ENCODE data around the gene PSD.
"Not testable (repeated sequence)": the region's sequence is repeated elsewhere in the genome, so short reads cannot be mapped to it uniquely, and the experiment has no call there.

PSD gene

GRCh38 chr10:102457591-102458150, 39.1 kb upstream of the PSD start:
- peaks cover 21% of the 10 kb centered on the region for H3K79me2 ChIP-seq (ENCODE audit: control insufficient read depth, low read length)
- TF ChIP-seq CTCF (IDR thresholded peaks at IDR 0.05; ENCODE audit: low read depth, low read length, poor library complexity, severe bottlenecking) (no peak), EZH2phosphoT487 (IDR thresholded peaks at IDR 0.05; ENCODE audit: borderline replicate concordance, low read length) (no peak)
- H3F3A ChIP-seq (ENCODE audit: control insufficient read depth, insufficient read depth): peaks cover 18% of the 10 kb centered on the region
- H4K20me1 ChIP-seq (ENCODE audit: control insufficient read depth, insufficient read depth, low read depth, low read length): 0 out of 2 replicates have a peak, but pooled peaks cover under 1% of the 10 kb centered on the region
- no peak overlapping the region for H3K4me2 ChIP-seq (ENCODE audit: low read length)
- peaks cover 25% of the 10 kb centered on the region for H3K4me1 ChIP-seq (ENCODE audit: control insufficient read depth, low read length)
- H3K4me3 ChIP-seq (ENCODE audit: low read length): no peak overlapping the region
- H3K36me3 ChIP-seq (ENCODE audit: control insufficient read depth, low read length): peaks cover 26% of the 10 kb centered on the region
- no peak overlapping the region for H3K27ac ChIP-seq (ENCODE audit: low read depth, low read length)
- H3K9me2 ChIP-seq (replicated peaks; ENCODE audit: control insufficient read depth, low read length): no peaks in the 10 kb centered on the region
- H3K9me3 ChIP-seq (ENCODE audit: control insufficient read depth, insufficient read depth, low read length): no peaks in the 10 kb centered on the region
- H3K27me3 ChIP-seq (ENCODE audit: control insufficient read depth, low read length): no peaks in the 10 kb centered on the region

GRCh38 chr10:102455893-102456471, 37.4 kb upstream of the PSD start:
- Histone ChIP-seq H3F3A (ENCODE audit: control insufficient read depth, insufficient read depth) (peaks cover 12% of the 10 kb centered on the region), H3K79me2 (ENCODE audit: control insufficient read depth, low read length) (peaks cover 22% of the 10 kb centered on the region), H3K4me2 (ENCODE audit: low read length) (no peak overlapping the region), H4K20me1 (ENCODE audit: control insufficient read depth, insufficient read depth, low read depth, low read length) (peaks cover 3% of the 10 kb centered on the region; the same call in 1 of the 2 replicates), H3K27ac (ENCODE audit: low read depth, low read length) (no peak overlapping the region), H3K27me3 (ENCODE audit: control insufficient read depth, low read length) (no peaks in the 10 kb centered on the region), H3K9me3 (ENCODE audit: control insufficient read depth, insufficient read depth, low read length) (no peaks in the 10 kb centered on the region), H3K4me3 (ENCODE audit: low read length) (no peak overlapping the region), H3K9me2 (replicated peaks; ENCODE audit: control insufficient read depth, low read length) (no peaks in the 10 kb centered on the region), H3K4me1 (ENCODE audit: control insufficient read depth, low read length) (peaks cover 24% of the 10 kb centered on the region), H3K36me3 (ENCODE audit: control insufficient read depth, low read length) (peaks cover 43% of the 10 kb centered on the region)
- no peak for TF ChIP-seq CTCF (IDR thresholded peaks at IDR 0.05; ENCODE audit: low read depth, low read length, poor library complexity, severe bottlenecking)
- TF ChIP-seq EZH2phosphoT487 (IDR thresholded peaks at IDR 0.05; ENCODE audit: borderline replicate concordance, low read length): no peak

GRCh38 chr10:102454662-102455487, 36.3 kb upstream of the PSD start:
- H3K27me3 ChIP-seq (ENCODE audit: control insufficient read depth, low read length); H3K9me3 ChIP-seq (ENCODE audit: control insufficient read depth, insufficient read depth, low read length); H3K9me2 ChIP-seq (replicated peaks; ENCODE audit: control insufficient read depth, low read length); H3K4me3 ChIP-seq (ENCODE audit: low read length); H4K20me1 ChIP-seq (ENCODE audit: control insufficient read depth, insufficient read depth, low read depth, low read length); H3K4me2 ChIP-seq (ENCODE audit: low read length); H3K27ac ChIP-seq (ENCODE audit: low read depth, low read length): not testable (repeated sequence)
- H3K79me2 ChIP-seq (ENCODE audit: control insufficient read depth, low read length): peaks cover 31% of the 10 kb centered on the region
- peaks cover 12% of the 10 kb centered on the region for H3F3A ChIP-seq (ENCODE audit: control insufficient read depth, insufficient read depth)
- peaks cover 16% of the 10 kb centered on the region for H3K4me1 ChIP-seq (ENCODE audit: control insufficient read depth, low read length)
- H3K36me3 ChIP-seq (ENCODE audit: control insufficient read depth, low read length): peaks cover 45% of the 10 kb centered on the region

- H3K4me2 ChIP-seq (ENCODE audit: low read length): no peak overlapping the region
- H3K27ac ChIP-seq (ENCODE audit: low read depth, low read length): no peak overlapping the region
- TF ChIP-seq EZH2phosphoT487 (IDR thresholded peaks at IDR 0.05; ENCODE audit: borderline replicate concordance, low read length) (no peak), CTCF (IDR thresholded peaks at IDR 0.05; ENCODE audit: low read depth, low read length, poor library complexity, severe bottlenecking) (no peak)
Observed at GRCh38 chr10:102453502-102453901, 34.9 kb upstream of the PSD start.

More at GRCh38 chr10:102453502-102453901, 34.9 kb upstream of the PSD start:
- H3K36me3 ChIP-seq (ENCODE audit: control insufficient read depth, low read length): peaks cover 45% of the 10 kb centered on the region
- peaks cover 12% of the 10 kb centered on the region for H3F3A ChIP-seq (ENCODE audit: control insufficient read depth, insufficient read depth)
- no peaks in the 10 kb centered on the region for H3K27me3 ChIP-seq (ENCODE audit: control insufficient read depth, low read length)
- H3K79me2 ChIP-seq (ENCODE audit: control insufficient read depth, low read length): peaks cover 32% of the 10 kb centered on the region
- no peaks in the 10 kb centered on the region for H3K9me2 ChIP-seq (replicated peaks; ENCODE audit: control insufficient read depth, low read length)
- H3K4me3 ChIP-seq (ENCODE audit: low read length): no peak overlapping the region
- no peaks in the 10 kb centered on the region for H3K9me3 ChIP-seq (ENCODE audit: control insufficient read depth, insufficient read depth, low read length)
- H3K4me1 ChIP-seq (ENCODE audit: control insufficient read depth, low read length): peaks cover 24% of the 10 kb centered on the region
- H4K20me1 ChIP-seq (ENCODE audit: control insufficient read depth, insufficient read depth, low read depth, low read length): peaks cover 3% of the 10 kb centered on the region; the same call in 1 of the 2 replicates

Measured in DOHH2 (cell line).